ENCODE data around the gene ZNF132. TPM values are rescaled to one million over a fixed set of nuclear protein-coding genes. Genes with fewer than 3 reads are reported as not detected.

The ZNF132 gene
- total RNA-seq, 3 donors from 2014 or later (not counting 1 experiment from before 2014, with no cell fraction given): 0.88 to 1.6 (median 1.5) TPM

DNA sequence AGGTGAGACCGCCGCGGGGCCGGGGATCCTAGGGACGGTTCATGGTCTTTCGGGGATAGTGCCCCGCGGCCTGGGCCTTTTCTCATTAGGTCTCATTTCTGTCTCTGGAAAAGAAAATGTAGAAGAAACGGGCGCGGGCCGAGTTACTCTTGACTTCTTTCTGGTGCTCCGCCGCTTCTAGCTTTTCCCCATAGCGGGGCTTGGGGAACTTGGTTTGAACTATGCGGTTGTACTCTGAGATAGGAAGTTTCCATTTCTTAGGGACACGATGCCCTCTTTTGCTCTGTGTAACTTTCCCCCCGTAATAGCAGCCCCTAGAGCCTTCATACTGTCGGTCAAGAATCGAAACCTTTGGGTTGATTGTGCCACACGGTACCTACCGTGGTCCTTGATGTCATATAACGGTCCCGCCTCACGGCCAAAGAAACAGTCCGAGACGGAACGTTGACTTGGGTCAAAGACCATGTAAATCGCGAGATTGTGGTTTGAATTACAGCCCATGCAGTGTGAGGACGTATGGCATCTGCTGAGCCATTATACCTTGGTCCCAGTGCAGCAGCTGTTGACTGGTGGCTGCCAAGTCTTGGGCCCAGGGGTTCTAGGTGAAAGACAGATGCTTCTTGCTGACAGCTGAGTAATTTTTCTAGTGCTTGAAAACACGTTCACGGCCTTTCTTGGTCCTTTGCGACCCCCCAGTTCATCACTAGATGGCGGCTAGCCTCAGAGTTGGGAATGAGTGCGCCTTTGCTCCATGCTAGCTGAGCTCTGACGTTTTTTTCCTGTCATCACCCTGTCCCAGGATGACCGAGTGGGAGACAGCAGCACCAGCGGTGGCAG is 52.4 kb downstream of the ZNF132 start:
- peak overlapping the region; percentile 97 for H3K4me3 Mint-ChIP-seq
- no peaks in the 10 kb centered on the region for H3K27me3 Mint-ChIP-seq (ENCODE audit: low read depth in 2 of 2)
- Histone ChIP-seq H3K27ac (ENCODE audit: low read length) (peak overlapping the region; percentile 96), H3K36me3 (ENCODE audit: control insufficient read depth, insufficient read depth, low read length) (peaks cover 12% of the 10 kb centered on the region), H3K27me3 (ENCODE audit: control insufficient read depth, insufficient read depth, low read length) (no peaks in the 10 kb centered on the region), H3K4me1 (ENCODE audit: control insufficient read depth, insufficient read depth, low read length) (peaks cover 30% of the 10 kb centered on the region), H3K9me3 (ENCODE audit: control insufficient read depth, insufficient read depth, low read length) (no peaks in the 10 kb centered on the region), H3K4me3 (ENCODE audit: low read length) (peak overlapping the region; percentile 55)
- DNase-seq (no peak), ATAC-seq (peak in 1 of 3 donors; percentile 5)
- TF ChIP-seq, protein P1, sequence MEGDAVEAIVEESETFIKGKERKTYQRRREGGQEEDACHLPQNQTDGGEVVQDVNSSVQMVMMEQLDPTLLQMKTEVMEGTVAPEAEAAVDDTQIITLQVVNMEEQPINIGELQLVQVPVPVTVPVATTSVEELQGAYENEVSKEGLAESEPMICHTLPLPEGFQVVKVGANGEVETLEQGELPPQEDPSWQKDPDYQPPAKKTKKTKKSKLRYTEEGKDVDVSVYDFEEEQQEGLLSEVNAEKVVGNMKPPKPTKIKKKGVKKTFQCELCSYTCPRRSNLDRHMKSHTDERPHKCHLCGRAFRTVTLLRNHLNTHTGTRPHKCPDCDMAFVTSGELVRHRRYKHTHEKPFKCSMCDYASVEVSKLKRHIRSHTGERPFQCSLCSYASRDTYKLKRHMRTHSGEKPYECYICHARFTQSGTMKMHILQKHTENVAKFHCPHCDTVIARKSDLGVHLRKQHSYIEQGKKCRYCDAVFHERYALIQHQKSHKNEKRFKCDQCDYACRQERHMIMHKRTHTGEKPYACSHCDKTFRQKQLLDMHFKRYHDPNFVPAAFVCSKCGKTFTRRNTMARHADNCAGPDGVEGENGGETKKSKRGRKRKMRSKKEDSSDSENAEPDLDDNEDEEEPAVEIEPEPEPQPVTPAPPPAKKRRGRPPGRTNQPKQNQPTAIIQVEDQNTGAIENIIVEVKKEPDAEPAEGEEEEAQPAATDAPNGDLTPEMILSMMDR (IDR thresholded peaks at IDR 0.05): no peak
- H3K4me1 Mint-ChIP-seq: peaks cover 14 to 37% of the 10 kb centered on the region in 2 donors
- WGBS (ENCODE audit: insufficient coverage): 9% methylated on average over 39 of the region's 39 CpGs
- H3K9me3 Mint-ChIP-seq: no peaks in the 10 kb centered on the region
- H3K27ac Mint-ChIP-seq: peak overlapping the region; percentile 98
- intact Hi-C loops (cut with micrococcal nuclease): loop anchor here (1.0 to 10.0 kb wide), 3 partner anchors 13 to 203 kb away; partner anchors contain the start of genes ZNF132 and ZNF274
- no peaks in the 10 kb centered on the region for H3K36me3 Mint-ChIP-seq

DNA sequence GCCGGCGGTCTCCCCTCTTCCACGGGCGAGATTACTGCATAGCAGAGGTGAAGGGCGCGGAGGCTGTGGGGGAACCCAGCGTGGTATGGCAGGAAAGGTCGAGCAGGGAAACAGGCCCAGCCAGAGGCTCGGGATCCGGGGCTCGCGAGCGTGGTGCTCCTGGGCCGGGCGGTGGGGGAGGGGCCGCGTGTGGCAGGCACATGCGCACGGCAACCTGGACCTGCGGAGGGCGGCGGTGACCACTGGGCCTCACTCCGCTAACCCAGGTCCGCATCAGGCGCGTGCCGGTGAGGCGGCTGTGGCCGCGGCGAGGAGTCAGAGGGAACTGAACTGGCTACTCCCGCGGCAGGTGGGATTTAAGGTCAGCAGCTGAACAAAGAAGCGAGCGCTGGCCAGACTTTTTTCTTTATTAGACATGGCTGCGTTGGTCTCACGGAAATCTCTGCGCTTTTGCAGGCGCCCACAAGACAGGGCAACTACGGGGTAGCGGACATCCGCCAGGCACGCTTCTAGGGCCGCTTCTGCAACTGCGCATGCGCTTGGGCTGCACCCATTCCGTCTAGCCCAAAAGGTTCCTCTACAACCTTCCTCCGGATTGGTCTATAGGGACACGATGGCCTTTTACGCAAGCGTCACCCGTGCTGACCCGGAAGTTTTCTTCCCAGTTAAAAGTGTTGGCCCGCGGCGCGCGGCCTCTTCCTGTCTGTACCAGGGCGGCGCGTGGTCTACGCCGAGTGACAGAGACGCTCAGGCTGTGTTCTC is 53.2 kb downstream of the ZNF132 start, which contains the start of gene RPS5:
RPS5 (plus strand) TSS at position 694 of the 762 bp plus-strand sequence. CDS start 869 bp downstream, outside the sequence.
- peak; percentile 89 to 100 for DNase-seq
- Histone ChIP-seq H3K27ac (ENCODE audit: low read length) (peak within 1 kb of the TSS; percentile 96), H3K36me3 (ENCODE audit: control insufficient read depth, insufficient read depth, low read length) (peaks cover 12% of the 10 kb centered on the region), H3K4me1 (ENCODE audit: control insufficient read depth, insufficient read depth, low read length) (peaks cover 36% of the 10 kb centered on the region), H3K27me3 (ENCODE audit: control insufficient read depth, insufficient read depth, low read length) (no peaks in the 10 kb centered on the region), H3K4me3 (ENCODE audit: low read length) (peak within 1 kb of the TSS; percentile 55), H3K9me3 (ENCODE audit: control insufficient read depth, insufficient read depth, low read length) (no peaks in the 10 kb centered on the region)
- peak; percentile 85 to 96 (median 90) for ATAC-seq
- H3K27ac Mint-ChIP-seq: peak within 1 kb of the TSS; percentile 98
- no peaks in the 10 kb centered on the region for H3K36me3 Mint-ChIP-seq
- TF ChIP-seq, protein P1 (IDR thresholded peaks at IDR 0.05): no peak
- intact Hi-C loops (cut with micrococcal nuclease): loop anchor here (1.0 to 10.0 kb wide), 3 partner anchors 14 to 202 kb away; partner anchors contain the start of genes ZNF132 and ZNF274
- H3K27me3 Mint-ChIP-seq (ENCODE audit: low read depth in 2 of 2): no peaks in the 10 kb centered on the region
- peak within 1 kb of the TSS; percentile 97 for H3K4me3 Mint-ChIP-seq
- WGBS (ENCODE audit: insufficient coverage): 0% methylated on average over 64 of the region's 64 CpGs
- peaks cover 19 to 42% of the 10 kb centered on the region in 2 donors for H3K4me1 Mint-ChIP-seq
- H3K9me3 Mint-ChIP-seq: no peaks in the 10 kb centered on the region

DNA sequence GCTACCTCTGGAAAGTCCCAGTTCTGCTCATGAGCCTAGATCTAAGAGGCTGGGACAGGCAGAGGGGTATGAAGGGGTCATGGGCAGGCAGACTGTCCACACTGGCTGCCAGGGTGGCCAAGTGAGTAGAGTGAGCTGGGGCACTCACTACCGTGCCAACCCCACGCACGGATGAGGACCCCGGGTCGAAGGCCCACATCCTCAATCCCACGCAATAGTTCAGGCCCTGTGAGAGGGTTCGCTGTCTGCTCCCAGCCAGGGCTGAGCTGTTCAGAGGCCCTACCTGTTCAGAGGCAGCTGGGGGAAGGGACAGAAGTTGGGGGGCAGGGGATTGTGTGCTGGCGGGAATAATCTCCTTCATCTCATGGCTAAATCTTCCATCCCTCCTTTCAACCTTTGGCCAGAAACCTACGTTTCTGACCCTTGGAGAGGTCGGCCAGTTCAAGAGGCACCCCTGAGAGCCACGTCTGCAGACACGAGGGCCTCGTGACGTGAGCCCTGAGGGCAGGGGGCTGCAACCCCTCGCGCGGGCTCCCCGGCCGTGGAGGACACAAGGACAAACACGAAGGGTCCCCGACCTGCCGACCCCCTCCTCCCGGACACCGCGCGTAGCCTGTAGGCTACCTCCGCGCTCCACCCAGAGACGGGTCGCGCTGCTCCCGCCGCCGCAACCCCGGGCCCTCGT is 53.9 kb downstream of the ZNF132 start:
- 14% methylated on average over 35 of the region's 36 CpGs for WGBS (ENCODE audit: insufficient coverage)
- intact Hi-C loops (cut with micrococcal nuclease): loop anchor here (2.0 to 10.0 kb wide), 2 partner anchors 15 to 201 kb away; partner anchors contain the start of gene ZNF274
- no peaks in the 10 kb centered on the region for H3K27me3 ChIP-seq (ENCODE audit: control insufficient read depth, insufficient read depth, low read length)
- DNase-seq (peak in 1 of 2 donors; percentile 50), ATAC-seq (peak in 1 of 3 donors; percentile 1)
- no peaks in the 10 kb centered on the region for H3K36me3 Mint-ChIP-seq
- H3K9me3 Mint-ChIP-seq: no peaks in the 10 kb centered on the region
- H3K36me3 ChIP-seq (ENCODE audit: control insufficient read depth, insufficient read depth, low read length): peaks cover 12% of the 10 kb centered on the region
- H3K4me3 Mint-ChIP-seq: peak overlapping the region; percentile 97
- no peaks in the 10 kb centered on the region for H3K9me3 ChIP-seq (ENCODE audit: control insufficient read depth, insufficient read depth, low read length)
- peak overlapping the region; percentile 98 for H3K27ac Mint-ChIP-seq
- TF ChIP-seq, protein P1 (IDR thresholded peaks at IDR 0.05): no peak
- peak overlapping the region; percentile 55 for H3K4me3 ChIP-seq (ENCODE audit: low read length)
- no peaks in the 10 kb centered on the region for H3K27me3 Mint-ChIP-seq (ENCODE audit: low read depth in 2 of 2)
- H3K4me1 Mint-ChIP-seq: peaks cover 19 to 46% of the 10 kb centered on the region in 2 donors
- peaks cover 41% of the 10 kb centered on the region for H3K4me1 ChIP-seq (ENCODE audit: control insufficient read depth, insufficient read depth, low read length)
- peak overlapping the region; percentile 96 for H3K27ac ChIP-seq (ENCODE audit: low read length)

Measured in natural killer cell (primary cell).